ENCODE measurements around the gene MKNK2.
"Not testable (repeated sequence)": the region's sequence is repeated elsewhere in the genome, so short reads cannot be mapped to it uniquely, and the experiment has no call there.

Gene MKNK2

GRCh38 chr19:2050991-2051772 lies at the start of gene MKNK2:
Gene MKNK2 (minus strand): TSS chr19:2051244. CDS start chr19:2050851, 393 bp downstream.
- DNase-seq = peak; percentile 82 to 87

DNA sequence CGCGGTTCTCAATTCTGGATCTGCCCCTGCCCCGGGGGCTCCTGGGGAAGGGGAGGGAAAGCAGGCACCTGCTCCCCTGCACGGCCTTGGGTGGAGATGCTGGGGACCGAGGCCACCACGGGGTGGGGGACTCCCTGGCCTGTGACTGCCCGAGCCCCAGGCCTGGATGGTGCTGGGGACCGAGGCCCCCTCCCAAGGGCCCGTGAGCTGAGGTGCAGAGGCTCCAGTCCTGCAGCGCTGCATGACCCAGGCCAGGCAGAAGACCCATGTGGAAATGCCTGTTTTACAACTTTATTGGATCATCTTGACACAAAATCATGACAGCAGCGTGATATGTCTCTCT lies 49.6 kb upstream of the MKNK2 start:
- DNase-seq = no peak

DNA sequence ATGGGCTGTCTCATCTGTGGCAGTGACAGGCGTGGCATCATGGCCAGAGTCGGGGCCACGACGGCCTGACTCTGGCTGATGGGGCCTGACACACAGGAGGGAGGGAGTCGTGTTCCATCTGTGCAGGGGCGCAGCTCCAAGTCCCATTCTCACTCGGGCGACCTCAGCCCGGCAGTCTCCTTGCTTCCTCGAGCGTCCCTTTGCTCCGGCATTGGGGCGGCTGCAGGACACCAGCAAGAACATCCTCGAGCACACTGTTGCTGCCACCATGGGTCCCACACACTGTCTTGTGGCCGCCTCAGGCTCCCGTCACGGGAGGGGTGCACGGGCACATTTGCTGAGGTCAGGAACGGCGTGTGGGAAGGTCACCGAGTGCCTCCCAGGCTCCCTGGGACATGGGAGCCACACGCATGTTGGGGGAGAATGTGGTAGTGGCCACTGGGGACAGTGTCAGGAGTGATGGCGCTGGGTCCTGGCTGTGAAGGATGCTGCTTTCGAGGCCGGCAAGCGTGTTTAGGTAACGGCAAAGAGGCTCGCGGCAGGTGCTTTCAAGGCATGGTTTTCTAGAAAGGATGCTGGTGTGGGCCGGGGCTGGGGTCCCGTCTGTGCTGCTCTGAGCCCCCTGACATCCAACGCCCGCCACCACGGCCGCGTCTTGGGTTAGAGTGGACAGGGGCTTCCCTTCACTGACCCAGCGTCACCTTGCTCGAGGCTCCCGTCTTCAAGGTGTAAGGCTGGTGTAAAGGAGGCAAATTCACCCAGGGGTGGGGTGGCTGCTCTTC lies 49.1 kb upstream of the MKNK2 start:
- DNase-seq = no peak

GRCh38 chr19:2099054-2099501 lies 48.0 kb upstream of the MKNK2 start:
- DNase-seq = no peak

DNA sequence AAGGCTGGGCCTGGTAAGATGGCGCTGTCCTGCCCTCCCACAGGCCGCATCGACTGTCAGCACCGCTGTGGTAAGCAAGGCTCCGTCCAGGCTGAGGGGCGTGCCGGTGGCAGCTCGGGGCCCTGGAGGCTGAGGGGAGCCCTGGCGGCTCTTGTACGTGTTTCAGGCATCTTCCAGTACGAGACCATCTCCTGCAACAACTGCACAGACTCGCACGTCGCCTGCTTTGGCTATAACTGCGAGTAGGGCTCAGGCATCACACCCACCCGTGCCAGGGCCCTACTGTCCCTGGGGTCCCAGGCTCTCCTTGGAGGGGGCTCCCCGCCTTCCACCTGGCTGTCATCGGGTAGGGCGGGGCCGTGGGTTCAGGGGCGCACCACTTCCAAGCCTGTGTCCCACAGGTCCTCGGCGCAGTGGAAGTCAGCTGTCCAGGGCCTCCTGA lies 46.9 kb upstream of the MKNK2 start:
- no peak for DNase-seq

GRCh38 chr19:2097203-2097885 lies 46.3 kb upstream of the MKNK2 start:
- peak in 1 of 2 experiments; percentile 17 for DNase-seq

GRCh38 chr19:2096480-2097202 lies 45.6 kb upstream of the MKNK2 start, which contains the start of gene IZUMO4:
Gene IZUMO4 (plus strand): TSS chr19:2096915. CDS start chr19:2096946, 31 bp downstream.
- peak; percentile 97 to 98 for DNase-seq

- DNase-seq = peak; percentile 89 to 93
Observed at GRCh38 chr19:2096034-2096479, 45.0 kb upstream of the MKNK2 start, which contains the start of gene MOB3A. Gene MOB3A (minus strand): TSS chr19:2096326. CDS start chr19:2078560, 17,766 bp downstream.

DNA sequence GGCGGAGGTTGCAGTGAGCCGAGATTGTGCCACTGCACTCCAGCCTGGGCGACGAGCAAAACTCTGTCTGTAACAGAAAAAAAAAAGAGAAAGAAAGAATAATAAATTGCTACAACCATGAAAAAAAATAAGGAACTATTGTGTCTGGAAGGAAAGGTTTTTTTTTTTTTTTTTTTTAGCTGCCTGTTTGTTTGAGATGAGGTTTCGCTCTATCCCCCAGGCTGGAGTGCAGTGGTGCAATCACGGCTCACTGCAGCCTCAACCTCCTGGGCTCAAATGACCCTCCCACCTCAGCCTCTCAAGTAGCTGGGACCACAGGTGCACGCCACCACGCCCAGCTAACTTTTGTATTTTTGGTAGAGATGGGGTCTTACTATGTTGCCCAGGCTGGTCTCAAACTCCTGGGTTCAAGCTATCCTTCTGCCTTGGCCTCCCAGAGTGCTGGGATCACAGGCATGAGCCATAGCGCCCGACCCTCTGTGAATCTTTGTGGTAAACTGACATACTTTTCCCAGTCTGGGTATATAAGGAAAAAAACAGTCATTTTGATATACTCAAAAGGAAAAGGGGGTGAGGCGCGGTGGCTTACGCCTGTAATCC lies 41.0 kb upstream of the MKNK2 start:
- not testable (repeated sequence) for DNase-seq

DNA sequence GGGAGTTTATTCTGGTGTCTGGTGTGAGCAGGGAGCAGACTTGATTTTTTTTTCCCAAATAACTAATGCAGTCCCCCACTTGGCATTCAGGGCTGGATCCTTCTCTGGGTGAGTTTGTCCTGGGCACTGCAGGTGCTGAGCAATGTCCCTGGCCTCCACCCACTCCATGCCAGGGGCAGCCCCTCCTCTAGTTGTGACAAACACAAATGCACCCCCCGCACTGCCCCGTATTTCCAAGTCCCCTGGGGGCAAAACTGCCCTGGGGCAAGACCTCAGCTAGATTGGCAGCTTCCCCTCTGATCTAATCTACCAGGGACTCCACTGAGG lies 38.6 kb upstream of the MKNK2 start:
- DNase-seq = no peak

- DNase-seq = no peak
Observed at GRCh38 chr19:2089001-2089711, 38.1 kb upstream of the MKNK2 start.

DNA sequence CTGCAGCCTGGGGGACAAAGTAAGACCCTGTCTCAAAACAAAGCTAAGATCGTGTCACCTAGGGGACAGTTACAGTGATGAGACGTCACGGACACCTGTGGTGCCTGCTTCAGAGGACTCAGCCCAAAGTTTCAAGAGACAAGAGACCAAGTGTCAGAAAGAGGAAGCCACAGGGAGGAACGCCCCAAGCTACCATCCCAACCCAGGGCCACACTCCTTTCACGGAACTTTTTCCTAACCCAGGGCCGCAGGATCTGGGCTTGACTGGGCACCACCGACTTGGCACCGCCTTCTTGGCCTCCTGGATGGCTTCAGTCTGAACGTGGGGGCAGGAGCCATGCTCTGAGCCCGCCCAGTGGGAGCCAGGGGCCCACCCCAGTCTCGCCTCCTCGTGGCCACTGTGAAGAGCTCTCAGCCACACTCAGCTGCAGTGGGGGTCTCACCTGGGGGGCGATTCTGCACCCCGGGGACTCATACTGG lies 36.6 kb upstream of the MKNK2 start:
- no peak for DNase-seq

- DNase-seq = not testable (repeated sequence)
Observed at GRCh38 chr19:2086695-2087620, 35.9 kb upstream of the MKNK2 start.

GRCh38 chr19:2084993-2085720 lies 34.1 kb upstream of the MKNK2 start:
- no peak for DNase-seq

- no peak for DNase-seq
Observed at GRCh38 chr19:2083174-2083854, 32.3 kb upstream of the MKNK2 start.

GRCh38 chr19:2081873-2082810 lies 31.1 kb upstream of the MKNK2 start:
- DNase-seq = no peak

DNA sequence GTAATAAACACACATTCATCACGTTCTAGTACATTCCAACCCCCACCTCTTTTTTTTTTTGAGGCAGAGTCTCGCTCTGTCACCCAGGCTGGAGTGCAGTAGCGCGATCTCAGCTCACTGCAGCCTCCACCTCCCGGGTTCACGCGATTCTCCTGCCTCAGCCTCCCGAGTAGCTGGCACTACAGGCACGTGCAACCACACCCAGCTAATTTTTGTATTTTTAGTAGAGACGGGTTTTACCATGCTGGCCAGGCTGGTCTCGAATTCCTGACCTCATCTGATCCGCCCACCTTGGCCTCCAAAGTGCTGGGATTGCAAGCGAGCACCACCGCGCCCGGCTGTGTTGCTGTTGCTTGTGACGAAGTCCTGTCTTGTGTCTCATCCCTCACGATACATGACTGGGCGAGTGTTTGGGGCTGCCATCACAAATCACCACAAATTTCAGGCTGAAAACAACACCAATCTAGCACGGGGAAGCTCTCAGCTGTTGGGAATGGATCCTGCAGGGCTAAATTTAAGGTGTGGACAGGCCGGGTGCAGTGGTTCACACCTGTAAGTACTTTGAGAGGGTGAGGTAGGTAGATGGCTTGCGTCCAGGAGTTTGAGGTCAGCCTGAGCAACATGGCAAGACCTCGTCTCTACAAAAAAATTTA lies 29.4 kb upstream of the MKNK2 start:
- DNase-seq = no peak

Data from NCI-H187 (cell line).